ENCODE results near the gene PANK2. TPM values are rescaled to one million over a fixed set of nuclear protein-coding genes. Genes with fewer than 3 reads are reported as not detected.

Gene PANK2
- total and polyA plus RNA-seq, 2 experiments from 2014 or later = 36.1 to 72.0 TPM

DNA sequence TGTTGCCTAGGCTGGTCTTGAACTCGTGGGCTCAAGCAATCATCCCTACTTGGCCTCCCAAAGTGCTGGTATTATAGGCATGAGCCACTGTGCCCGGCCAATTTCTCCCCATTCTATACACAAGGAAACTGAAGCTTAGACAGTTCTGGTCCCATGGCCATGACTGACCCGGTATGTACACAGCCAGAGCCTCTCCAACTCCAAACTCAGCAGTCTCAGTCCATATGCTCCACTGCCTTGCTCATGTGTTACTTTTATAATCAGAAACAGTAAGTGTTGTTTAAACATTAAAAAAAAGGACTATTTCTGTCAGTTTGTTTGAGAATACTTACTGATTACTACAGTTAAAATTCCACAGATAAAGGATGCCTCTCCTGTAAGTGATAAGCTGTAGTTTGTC, 75.5 kb downstream of the PANK2 start (continued):
- TF ChIP-seq, protein P1, sequence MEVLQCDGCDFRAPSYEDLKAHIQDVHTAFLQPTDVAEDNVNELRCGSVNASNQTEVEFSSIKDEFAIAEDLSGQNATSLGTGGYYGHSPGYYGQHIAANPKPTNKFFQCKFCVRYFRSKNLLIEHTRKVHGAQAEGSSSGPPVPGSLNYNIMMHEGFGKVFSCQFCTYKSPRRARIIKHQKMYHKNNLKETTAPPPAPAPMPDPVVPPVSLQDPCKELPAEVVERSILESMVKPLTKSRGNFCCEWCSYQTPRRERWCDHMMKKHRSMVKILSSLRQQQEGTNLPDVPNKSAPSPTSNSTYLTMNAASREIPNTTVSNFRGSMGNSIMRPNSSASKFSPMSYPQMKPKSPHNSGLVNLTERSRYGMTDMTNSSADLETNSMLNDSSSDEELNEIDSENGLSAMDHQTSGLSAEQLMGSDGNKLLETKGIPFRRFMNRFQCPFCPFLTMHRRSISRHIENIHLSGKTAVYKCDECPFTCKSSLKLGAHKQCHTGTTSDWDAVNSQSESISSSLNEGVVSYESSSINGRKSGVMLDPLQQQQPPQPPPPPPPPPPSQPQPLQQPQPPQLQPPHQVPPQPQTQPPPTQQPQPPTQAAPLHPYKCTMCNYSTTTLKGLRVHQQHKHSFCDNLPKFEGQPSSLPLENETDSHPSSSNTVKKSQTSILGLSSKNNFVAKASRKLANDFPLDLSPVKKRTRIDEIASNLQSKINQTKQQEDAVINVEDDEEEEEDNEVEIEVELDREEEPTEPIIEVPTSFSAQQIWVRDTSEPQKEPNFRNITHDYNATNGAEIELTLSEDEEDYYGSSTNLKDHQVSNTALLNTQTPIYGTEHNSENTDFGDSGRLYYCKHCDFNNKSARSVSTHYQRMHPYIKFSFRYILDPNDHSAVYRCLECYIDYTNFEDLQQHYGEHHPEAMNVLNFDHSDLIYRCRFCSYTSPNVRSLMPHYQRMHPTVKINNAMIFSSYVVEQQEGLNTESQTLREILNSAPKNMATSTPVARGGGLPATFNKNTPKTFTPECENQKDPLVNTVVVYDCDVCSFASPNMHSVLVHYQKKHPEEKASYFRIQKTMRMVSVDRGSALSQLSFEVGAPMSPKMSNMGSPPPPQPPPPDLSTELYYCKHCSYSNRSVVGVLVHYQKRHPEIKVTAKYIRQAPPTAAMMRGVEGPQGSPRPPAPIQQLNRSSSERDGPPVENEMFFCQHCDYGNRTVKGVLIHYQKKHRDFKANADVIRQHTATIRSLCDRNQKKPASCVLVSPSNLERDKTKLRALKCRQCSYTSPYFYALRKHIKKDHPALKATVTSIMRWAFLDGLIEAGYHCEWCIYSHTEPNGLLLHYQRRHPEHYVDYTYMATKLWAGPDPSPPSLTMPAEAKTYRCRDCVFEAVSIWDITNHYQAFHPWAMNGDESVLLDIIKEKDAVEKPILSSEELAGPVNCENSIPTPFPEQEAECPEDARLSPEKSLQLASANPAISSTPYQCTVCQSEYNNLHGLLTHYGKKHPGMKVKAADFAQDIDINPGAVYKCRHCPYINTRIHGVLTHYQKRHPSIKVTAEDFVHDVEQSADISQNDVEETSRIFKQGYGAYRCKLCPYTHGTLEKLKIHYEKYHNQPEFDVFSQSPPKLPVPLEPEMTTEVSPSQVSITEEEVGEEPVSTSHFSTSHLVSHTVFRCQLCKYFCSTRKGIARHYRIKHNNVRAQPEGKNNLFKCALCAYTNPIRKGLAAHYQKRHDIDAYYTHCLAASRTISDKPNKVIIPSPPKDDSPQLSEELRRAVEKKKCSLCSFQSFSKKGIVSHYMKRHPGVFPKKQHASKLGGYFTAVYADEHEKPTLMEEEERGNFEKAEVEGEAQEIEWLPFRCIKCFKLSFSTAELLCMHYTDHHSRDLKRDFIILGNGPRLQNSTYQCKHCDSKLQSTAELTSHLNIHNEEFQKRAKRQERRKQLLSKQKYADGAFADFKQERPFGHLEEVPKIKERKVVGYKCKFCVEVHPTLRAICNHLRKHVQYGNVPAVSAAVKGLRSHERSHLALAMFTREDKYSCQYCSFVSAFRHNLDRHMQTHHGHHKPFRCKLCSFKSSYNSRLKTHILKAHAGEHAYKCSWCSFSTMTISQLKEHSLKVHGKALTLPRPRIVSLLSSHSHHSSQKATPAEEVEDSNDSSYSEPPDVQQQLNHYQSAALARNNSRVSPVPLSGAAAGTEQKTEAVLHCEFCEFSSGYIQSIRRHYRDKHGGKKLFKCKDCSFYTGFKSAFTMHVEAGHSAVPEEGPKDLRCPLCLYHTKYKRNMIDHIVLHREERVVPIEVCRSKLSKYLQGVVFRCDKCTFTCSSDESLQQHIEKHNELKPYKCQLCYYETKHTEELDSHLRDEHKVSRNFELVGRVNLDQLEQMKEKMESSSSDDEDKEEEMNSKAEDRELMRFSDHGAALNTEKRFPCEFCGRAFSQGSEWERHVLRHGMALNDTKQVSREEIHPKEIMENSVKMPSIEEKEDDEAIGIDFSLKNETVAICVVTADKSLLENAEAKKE (CRISPR knock-in tag; IDR thresholded peaks at IDR 0.05) = no peak
- TF ChIP-seq POLR2AphosphoS5 (IDR thresholded peaks at IDR 0.05; ENCODE audit: low read depth) = no peak
- TF ChIP-seq NANOG (IDR thresholded peaks at IDR 0.05; ENCODE audit: borderline replicate concordance) = no peak

DNA sequence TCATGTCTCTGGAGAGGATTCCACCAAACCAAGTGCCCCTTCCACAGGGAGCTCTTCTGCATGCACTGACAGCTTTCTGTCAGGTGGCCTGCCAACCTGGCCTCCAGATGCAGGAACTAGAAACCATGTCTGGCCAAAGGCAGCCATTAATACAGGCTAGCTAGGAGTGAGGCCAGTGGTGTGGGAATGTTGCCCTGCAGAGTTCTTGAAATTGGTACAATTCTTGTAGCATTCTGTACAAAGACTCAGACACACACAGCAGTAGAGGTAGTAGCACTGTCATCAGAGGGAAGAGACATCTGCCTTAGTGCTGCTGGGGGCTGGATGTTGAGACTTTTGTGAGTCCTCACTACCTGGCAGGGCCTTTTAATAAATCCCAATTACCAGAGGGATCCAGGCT, 77.4 kb downstream of the PANK2 start:
- Mint-ChIP-seq H3K4me3 (no peak overlapping the region), H3K9me3 (no peaks in the 10 kb centered on the region), H3K27me3 (ENCODE audit: insufficient read depth, low read depth, poor library complexity) (peaks cover 1% of the 10 kb centered on the region), H3K36me3 (ENCODE audit: low read depth) (no peaks in the 10 kb centered on the region), H3K27ac (no peak overlapping the region), H3K4me1 (peaks cover 3% of the 10 kb centered on the region; the same call in 2 of the 3 replicates)
- Histone ChIP-seq H3K4me2 (no peak overlapping the region), H3K79me2 (replicated peaks; ENCODE audit: insufficient read depth) (0 out of 2 replicates have a peak, but pooled peaks cover 9% of the 10 kb centered on the region), H3K4me1 (ENCODE audit: insufficient read depth) (no peaks in the 10 kb centered on the region), H3K36me3 (ENCODE audit: insufficient read depth) (no peaks in the 10 kb centered on the region), H3K9me2 (ENCODE audit: insufficient read depth) (no peaks in the 10 kb centered on the region), H4K20me1 (replicated peaks; ENCODE audit: insufficient read depth) (no peaks in the 10 kb centered on the region; the same call in 1 of the 2 replicates), H3K27me3 (ENCODE audit: insufficient read depth) (no peaks in the 10 kb centered on the region), H3K27ac (ENCODE audit: low read depth) (no peak overlapping the region), H3F3A (replicated peaks; ENCODE audit: low read depth) (no peaks in the 10 kb centered on the region), H3K4me3 (no peak overlapping the region), H2AFZ (no peak overlapping the region)
- ATAC-seq (no peak), DNase-seq (ENCODE audit: low spot score) (no peak)
- TF ChIP-seq EZH2phosphoT487 (IDR thresholded peaks at IDR 0.05; ENCODE audit: unreplicated experiment) (no peak), EZH2 (IDR thresholded peaks at IDR 0.05; ENCODE audit: low read depth, unreplicated experiment) (no peak)
- TF ChIP-seq, protein P1 (CRISPR knock-in tag; IDR thresholded peaks at IDR 0.05) = no peak
- TF ChIP-seq, protein P2, sequence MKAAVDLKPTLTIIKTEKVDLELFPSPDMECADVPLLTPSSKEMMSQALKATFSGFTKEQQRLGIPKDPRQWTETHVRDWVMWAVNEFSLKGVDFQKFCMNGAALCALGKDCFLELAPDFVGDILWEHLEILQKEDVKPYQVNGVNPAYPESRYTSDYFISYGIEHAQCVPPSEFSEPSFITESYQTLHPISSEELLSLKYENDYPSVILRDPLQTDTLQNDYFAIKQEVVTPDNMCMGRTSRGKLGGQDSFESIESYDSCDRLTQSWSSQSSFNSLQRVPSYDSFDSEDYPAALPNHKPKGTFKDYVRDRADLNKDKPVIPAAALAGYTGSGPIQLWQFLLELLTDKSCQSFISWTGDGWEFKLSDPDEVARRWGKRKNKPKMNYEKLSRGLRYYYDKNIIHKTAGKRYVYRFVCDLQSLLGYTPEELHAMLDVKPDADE (IDR thresholded peaks at IDR 0.05) = no peak
- TF ChIP-seq, protein P3, sequence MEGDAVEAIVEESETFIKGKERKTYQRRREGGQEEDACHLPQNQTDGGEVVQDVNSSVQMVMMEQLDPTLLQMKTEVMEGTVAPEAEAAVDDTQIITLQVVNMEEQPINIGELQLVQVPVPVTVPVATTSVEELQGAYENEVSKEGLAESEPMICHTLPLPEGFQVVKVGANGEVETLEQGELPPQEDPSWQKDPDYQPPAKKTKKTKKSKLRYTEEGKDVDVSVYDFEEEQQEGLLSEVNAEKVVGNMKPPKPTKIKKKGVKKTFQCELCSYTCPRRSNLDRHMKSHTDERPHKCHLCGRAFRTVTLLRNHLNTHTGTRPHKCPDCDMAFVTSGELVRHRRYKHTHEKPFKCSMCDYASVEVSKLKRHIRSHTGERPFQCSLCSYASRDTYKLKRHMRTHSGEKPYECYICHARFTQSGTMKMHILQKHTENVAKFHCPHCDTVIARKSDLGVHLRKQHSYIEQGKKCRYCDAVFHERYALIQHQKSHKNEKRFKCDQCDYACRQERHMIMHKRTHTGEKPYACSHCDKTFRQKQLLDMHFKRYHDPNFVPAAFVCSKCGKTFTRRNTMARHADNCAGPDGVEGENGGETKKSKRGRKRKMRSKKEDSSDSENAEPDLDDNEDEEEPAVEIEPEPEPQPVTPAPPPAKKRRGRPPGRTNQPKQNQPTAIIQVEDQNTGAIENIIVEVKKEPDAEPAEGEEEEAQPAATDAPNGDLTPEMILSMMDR (conservative IDR thresholded peaks at IDR 0.05; ENCODE audit: low read depth in 2 of 2) = no peak

Measured in GM23338 (cell line).